ENCODE data around the gene CXCL1. TPM values are rescaled to one million over a fixed set of nuclear protein-coding genes. Genes with fewer than 3 reads are reported as not detected.

Gene CXCL1
- total RNA-seq, 4 donors from 2014 or later = 1.5 to 1.8 TPM; not detected in 2

DNA sequence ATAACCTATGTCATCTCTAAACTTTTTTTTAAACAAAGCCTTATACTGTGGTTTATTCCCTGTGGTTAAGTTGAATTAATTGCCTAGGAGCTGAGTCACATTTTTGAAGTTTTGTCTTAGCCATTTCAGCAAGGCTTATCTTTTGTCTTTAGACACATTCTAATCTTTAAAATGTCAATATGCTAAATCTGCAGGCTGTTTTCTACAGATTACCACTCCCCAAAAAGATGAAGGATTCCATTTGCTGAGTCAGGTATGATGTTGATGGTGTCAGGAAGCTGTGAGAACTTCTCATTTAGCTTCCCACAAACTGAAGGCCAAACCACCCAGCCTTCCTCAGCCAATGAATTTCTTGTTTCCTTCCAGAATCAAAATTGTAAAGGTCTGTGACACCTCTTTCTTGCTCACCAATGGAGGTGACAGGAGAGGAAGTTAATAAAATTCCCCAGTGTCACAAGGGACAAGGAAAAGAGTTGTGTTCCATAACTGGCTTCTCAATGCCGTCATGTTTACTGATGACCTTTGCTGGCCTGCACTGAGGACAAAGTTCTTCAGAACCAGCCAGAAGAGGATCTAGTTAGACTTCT is 36.4 kb upstream of the CXCL1 start:
- no peak for TF ChIP-seq CTCF (IDR thresholded peaks at IDR 0.05; ENCODE audit: low read depth)

DNA sequence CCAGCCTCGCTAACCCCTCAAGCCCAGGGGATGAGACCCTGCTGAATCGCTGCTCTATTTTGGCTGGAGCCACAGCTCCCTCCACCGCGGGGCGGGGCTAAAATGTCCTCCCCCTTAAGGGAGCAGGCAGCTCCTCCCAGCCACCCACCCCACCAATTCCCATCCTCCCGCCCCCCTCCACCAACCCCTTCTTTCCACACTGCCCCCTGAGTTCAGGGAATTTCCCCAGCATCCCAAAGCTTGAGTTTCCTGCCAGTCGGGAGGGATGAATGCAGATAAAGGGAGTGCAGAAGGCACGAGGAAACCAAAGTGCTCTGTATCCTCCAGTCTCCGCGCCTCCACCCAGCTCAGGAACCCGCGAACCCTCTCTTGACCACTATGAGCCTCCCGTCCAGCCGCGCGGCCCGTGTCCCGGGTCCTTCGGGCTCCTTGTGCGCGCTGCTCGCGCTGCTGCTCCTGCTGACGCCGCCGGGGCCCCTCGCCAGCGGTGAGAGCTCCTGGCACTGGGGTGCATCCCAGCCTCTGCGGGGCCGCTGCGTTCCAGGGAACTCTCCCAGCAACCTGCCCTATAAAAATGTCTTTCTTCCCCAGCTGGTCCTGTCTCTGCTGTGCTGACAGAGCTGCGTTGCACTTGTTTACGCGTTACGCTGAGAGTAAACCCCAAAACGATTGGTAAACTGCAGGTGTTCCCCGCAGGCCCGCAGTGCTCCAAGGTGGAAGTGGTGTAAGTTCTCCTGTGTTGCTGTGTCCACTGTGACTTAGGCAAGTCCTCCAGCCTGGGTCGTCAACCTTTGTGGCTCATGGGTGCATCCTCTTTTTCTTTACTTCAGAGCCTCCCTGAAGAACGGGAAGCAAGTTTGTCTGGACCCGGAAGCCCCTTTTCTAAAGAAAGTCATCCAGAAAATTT is 32.6 kb upstream of the CXCL1 start, which contains the start of gene CXCL6:
Gene CXCL6, plus strand, starts transcription at position 306 of the 907 bp plus-strand sequence. Its CDS starts 73 bp downstream, at position 379.
- no peak for TF ChIP-seq CTCF (IDR thresholded peaks at IDR 0.05; ENCODE audit: low read depth)

GRCh38 chr4:73839071-73839470 is 30.1 kb upstream of the CXCL1 start:
- no peak for TF ChIP-seq CTCF (IDR thresholded peaks at IDR 0.05; ENCODE audit: low read depth)

- TF ChIP-seq CTCF (IDR thresholded peaks at IDR 0.05; ENCODE audit: low read depth) = no peak
Observed at GRCh38 chr4:73839715-73840114, 29.5 kb upstream of the CXCL1 start.

DNA sequence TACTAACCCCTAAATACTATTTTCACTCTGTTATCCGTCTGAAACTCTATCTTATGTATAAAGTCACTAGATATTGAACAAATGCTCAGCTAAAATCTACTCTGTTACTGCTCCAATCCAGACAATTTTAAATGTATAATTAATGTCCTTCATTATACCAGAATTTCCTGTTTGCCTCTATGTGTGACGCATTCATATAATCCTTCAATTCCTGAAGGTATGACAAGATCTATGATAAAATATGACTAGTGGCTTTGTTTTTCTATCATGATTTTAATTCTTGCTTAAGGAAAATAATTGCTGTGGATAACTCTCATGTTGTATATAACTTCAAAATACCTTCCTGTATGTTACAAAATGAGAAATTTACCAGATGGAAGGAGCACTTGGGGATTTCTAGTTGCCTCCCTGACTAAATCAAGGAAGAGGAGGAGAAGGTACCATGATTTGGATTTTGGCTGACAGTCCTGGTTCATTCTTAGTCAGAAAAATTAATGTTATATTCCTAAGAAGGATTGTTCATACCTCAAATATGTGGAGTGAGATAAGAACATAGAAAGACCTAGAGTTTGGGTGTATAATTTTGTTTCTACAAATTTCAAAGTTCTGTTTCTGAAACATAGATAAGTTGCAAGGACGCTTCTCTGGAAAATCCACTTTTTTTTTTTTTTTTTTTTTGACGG is 27.8 kb upstream of the CXCL1 start:
- no peak for TF ChIP-seq CTCF (IDR thresholded peaks at IDR 0.05; ENCODE audit: low read depth)

GRCh38 chr4:73842696-73843095 is 26.5 kb upstream of the CXCL1 start:
- no peak for TF ChIP-seq CTCF (IDR thresholded peaks at IDR 0.05; ENCODE audit: low read depth)

GRCh38 chr4:73843369-73843768 is 25.8 kb upstream of the CXCL1 start:
- TF ChIP-seq CTCF (IDR thresholded peaks at IDR 0.05; ENCODE audit: low read depth) = no peak
